Karpas-422 (cell line): Measurements from ENCODE around the gene PTK6. TPM values are rescaled to one million over a fixed set of nuclear protein-coding genes. Genes with fewer than 3 reads are reported as not detected.

Experiments used
- DNase-seq: peaks from one replicate; pipeline ENCODE4 v3.0.0-alpha.2; 2015
- H2AFZ ChIP-seq: fragments of 200-600 bp; sonication (generic); 2 replicates; pipeline ENCODE4 v1.6.1; 2014; ENCODE audit warnings: antibody characterized with exemption, low read length, mixed read lengths
- H3K27ac ChIP-seq: fragments of 200-600 bp; sonication (generic); 2 replicates; pipeline ENCODE4 v1.5.1; 2014; ENCODE audit warnings: mild to moderate bottlenecking, low read length, moderate library complexity
- H3K27me3 ChIP-seq: fragments of 200-600 bp; sonication (generic); 2 replicates; pipeline ENCODE4 v1.6.1; 2014; ENCODE audit warnings: low read length, mixed read lengths
- H3K36me3 ChIP-seq: fragments of 200-600 bp; sonication (generic); 2 replicates; pipeline ENCODE4 v1.6.1; 2014; ENCODE audit warnings: low read length, mixed read lengths; ENCODE audit not compliant: insufficient read depth
- H3K4me1 ChIP-seq: fragments of 200-600 bp; sonication (generic); 2 replicates; pipeline ENCODE4 v1.6.1; 2014; ENCODE audit warnings: mild to moderate bottlenecking, low read length, mixed read lengths
- H3K4me2 ChIP-seq: fragments of 200-600 bp; sonication (generic); 2 replicates; pipeline ENCODE4 v1.6.1; 2014; ENCODE audit warnings: low read length, low read depth, mild to moderate bottlenecking; ENCODE audit not compliant: poor library complexity, severe bottlenecking
- H3K4me3 ChIP-seq: fragments of 200-600 bp; sonication (generic); 2 replicates; pipeline ENCODE4 v1.5.1; 2014; ENCODE audit warnings: mild to moderate bottlenecking, antibody characterized with exemption, low read length, mixed read lengths
- H3K79me2 ChIP-seq: fragments of 200-600 bp; sonication (generic); 2 replicates; pipeline ENCODE4 v1.6.1; 2014; ENCODE audit warnings: mild to moderate bottlenecking, low read length, mixed read lengths
- H3K9ac ChIP-seq: fragments of 200-600 bp; sonication (generic); 2 replicates; pipeline ENCODE4 v1.6.0; 2014; ENCODE audit warnings: low read length
- H3K9me2 ChIP-seq: fragments of 200-600 bp; sonication (generic), shearing (Covaris generic); replicated peaks from 2 replicates; pipeline ENCODE4 v1.6.0; 2014; ENCODE audit warnings: mild to moderate bottlenecking, low read length, moderate library complexity; ENCODE audit not compliant: insufficient read depth
- H3K9me3 ChIP-seq: fragments of 300-700, 200-600 bp; sonication (generic); 2 replicates; pipeline ENCODE4 v1.6.1; 2014; ENCODE audit warnings: low read length, mixed read lengths
- H4K20me1 ChIP-seq: fragments of 200-600 bp; sonication (generic); 2 replicates; pipeline ENCODE4 v1.6.1; 2014; ENCODE audit warnings: mild to moderate bottlenecking, antibody characterized with exemption, low read length, low read depth; ENCODE audit not compliant: insufficient read depth
- total RNA-seq: library from RNA; depleted of rRNA; stranded (reverse); fragments of >200 nt; shearing (Covaris generic); gene quantifications from 2 replicates; pipeline ENCODE4 v1.2.3, GENCODE V29; 2014; ENCODE audit warnings: low replicate concordance

Gene PTK6
- total RNA-seq, 1 experiment from 2014 or later, result not detected

GRCh38 chr20:63543131-63543530 is 6.0 kb upstream of the PTK6 start:
- H3K9ac ChIP-seq, result no peak overlapping the region
- no peaks in the 10 kb centered on the region for H3K9me2 ChIP-seq
- no peaks in the 10 kb centered on the region for H3K27me3 ChIP-seq
- H3K27ac ChIP-seq, result no peak overlapping the region
- 0 out of 2 replicates have a peak, but pooled peaks cover 5% of the 10 kb centered on the region for H4K20me1 ChIP-seq
- H3K9me3 ChIP-seq, result no peaks in the 10 kb centered on the region
- no peak for DNase-seq
- H2AFZ ChIP-seq, result no peak overlapping the region
- H3K36me3 ChIP-seq, result no peaks in the 10 kb centered on the region
- no peak overlapping the region for H3K4me3 ChIP-seq
- H3K4me1 ChIP-seq, result peaks cover 44% of the 10 kb centered on the region
- no peaks in the 10 kb centered on the region for H3K79me2 ChIP-seq
- H3K4me2 ChIP-seq, result no peak overlapping the region

GRCh38 chr20:63542696-63543095 is 5.5 kb upstream of the PTK6 start:
- no peak overlapping the region for H3K4me2 ChIP-seq

GRCh38 chr20:63542031-63542559 is 4.9 kb upstream of the PTK6 start:
- Histone ChIP-seq H2AFZ (no peak overlapping the region), H3K36me3 (no peaks in the 10 kb centered on the region), H3K4me2 (no peak overlapping the region), H3K9me2 (no peaks in the 10 kb centered on the region), H3K4me3 (no peak overlapping the region), H3K79me2 (no peaks in the 10 kb centered on the region), H3K9me3 (no peaks in the 10 kb centered on the region), H3K27ac (no peak overlapping the region), H4K20me1 (0 out of 2 replicates have a peak, but pooled peaks cover 5% of the 10 kb centered on the region), H3K27me3 (no peaks in the 10 kb centered on the region), H3K9ac (no peak overlapping the region), H3K4me1 (peaks cover 47% of the 10 kb centered on the region)
- no peak for DNase-seq

More at GRCh38 chr20:63542696-63543095, 5.5 kb upstream of the PTK6 start:
- Histone ChIP-seq H3K9ac (no peak overlapping the region), H3K9me3 (no peaks in the 10 kb centered on the region), H3K27ac (no peak overlapping the region), H3K4me3 (no peak overlapping the region), H3K27me3 (no peaks in the 10 kb centered on the region), H3K4me1 (peaks cover 42% of the 10 kb centered on the region), H3K79me2 (no peaks in the 10 kb centered on the region), H3K36me3 (no peaks in the 10 kb centered on the region), H3K9me2 (no peaks in the 10 kb centered on the region), H2AFZ (no peak overlapping the region), H4K20me1 (0 out of 2 replicates have a peak, but pooled peaks cover 5% of the 10 kb centered on the region)
- no peak for DNase-seq

- H4K20me1 ChIP-seq, result 0 out of 2 replicates have a peak, but pooled peaks cover 5% of the 10 kb centered on the region
- H3K4me1 ChIP-seq, result peaks cover 47% of the 10 kb centered on the region
- no peak overlapping the region for H3K4me3 ChIP-seq
- H3K9me2 ChIP-seq, result no peaks in the 10 kb centered on the region
- no peaks in the 10 kb centered on the region for H3K79me2 ChIP-seq
- H3K4me2 ChIP-seq, result no peak overlapping the region
- no peaks in the 10 kb centered on the region for H3K36me3 ChIP-seq
- no peak overlapping the region for H2AFZ ChIP-seq
- no peaks in the 10 kb centered on the region for H3K9me3 ChIP-seq
- no peak for DNase-seq
- H3K27ac ChIP-seq, result no peak overlapping the region
- no peak overlapping the region for H3K9ac ChIP-seq
- H3K27me3 ChIP-seq, result no peaks in the 10 kb centered on the region
Measured at GRCh38 chr20:63541371-63541770, 4.2 kb upstream of the PTK6 start.

- H3K9ac ChIP-seq, result no peak overlapping the region
Measured at GRCh38 chr20:63540417-63541186, 3.4 kb upstream of the PTK6 start.

GRCh38 chr20:63539441-63540370 is 2.5 kb upstream of the PTK6 start:
- no peaks in the 10 kb centered on the region for H3K36me3 ChIP-seq
- no peak overlapping the region for H2AFZ ChIP-seq
- no peak overlapping the region for H3K27ac ChIP-seq
- H3K4me2 ChIP-seq, result no peak overlapping the region
- H3K27me3 ChIP-seq, result no peaks in the 10 kb centered on the region
- H3K9me2 ChIP-seq, result no peaks in the 10 kb centered on the region
- H3K9ac ChIP-seq, result no peak overlapping the region
- DNase-seq, result no peak
- no peaks in the 10 kb centered on the region for H3K79me2 ChIP-seq
- H3K9me3 ChIP-seq, result no peaks in the 10 kb centered on the region
- peaks cover 32% of the 10 kb centered on the region for H3K4me1 ChIP-seq
- H4K20me1 ChIP-seq, result 0 out of 2 replicates have a peak, but pooled peaks cover 2% of the 10 kb centered on the region
- H3K4me3 ChIP-seq, result no peak overlapping the region

More at GRCh38 chr20:63540417-63541186, 3.4 kb upstream of the PTK6 start:
- Histone ChIP-seq H3K4me1 (peaks cover 39% of the 10 kb centered on the region), H3K4me2 (no peak overlapping the region), H3K4me3 (no peak overlapping the region), H3K9me2 (no peaks in the 10 kb centered on the region), H3K36me3 (no peaks in the 10 kb centered on the region), H3K27ac (no peak overlapping the region), H3K27me3 (no peaks in the 10 kb centered on the region), H3K79me2 (no peaks in the 10 kb centered on the region), H4K20me1 (0 out of 2 replicates have a peak, but pooled peaks cover 2% of the 10 kb centered on the region), H2AFZ (no peak overlapping the region), H3K9me3 (no peaks in the 10 kb centered on the region)
- DNase-seq, result peak; percentile 61

GRCh38 chr20:63539092-63539430 is 1.9 kb upstream of the PTK6 start:
- Histone ChIP-seq H3K27ac (no peak overlapping the region), H3K4me2 (no peak overlapping the region), H3K36me3 (no peaks in the 10 kb centered on the region), H3K4me1 (peaks cover 32% of the 10 kb centered on the region), H3K79me2 (no peaks in the 10 kb centered on the region), H4K20me1 (0 out of 2 replicates have a peak, but pooled peaks cover 2% of the 10 kb centered on the region), H2AFZ (no peak overlapping the region), H3K9me2 (no peaks in the 10 kb centered on the region), H3K4me3 (no peak overlapping the region), H3K27me3 (no peaks in the 10 kb centered on the region), H3K9me3 (no peaks in the 10 kb centered on the region), H3K9ac (no peak overlapping the region)
- DNase-seq, result no peak
